Body of pancreas (tissue), 4 donors: ENCODE data around the gene ACKR1.

Experiments used
- CTCF ChIP-seq, 7 experiments: fragments of 450-650 bp in 4 of 7; fragments of 200-600 bp in 3 of 7; sonication (generic) in 3 of 7; IDR thresholded peaks; one replicate each; pipeline ENCODE4 v1.5.1; 2016 to 2019; ENCODE audit warnings: antibody characterized with exemption in 7 of 7
- POLR2A ChIP-seq, 3 donors: fragments of 450-650 bp; IDR thresholded peaks; one replicate each; pipeline ENCODE4 v1.6.1; 2016; ENCODE audit warnings: antibody characterized with exemption in 3 of 3, mild to moderate bottlenecking in 2 of 3

- TF ChIP-seq CTCF (IDR thresholded peaks at IDR 0.05) (no peak), POLR2A (IDR thresholded peaks at IDR 0.05) (no peak)
Measured at GRCh38 chr1:159239551-159240220, 35.0 kb downstream of the ACKR1 start.
